ENCODE data around the gene RIPOR3. TPM values are rescaled to one million over a fixed set of nuclear protein-coding genes. Genes with fewer than 3 reads are reported as not detected.

RIPOR3 gene
- total RNA-seq, 2 donors from 2014 or later: not detected

GRCh38 chr20:50585214-50585613 lies 106.1 kb downstream of the RIPOR3 start:
- H3K27ac Mint-ChIP-seq: no peak overlapping the region
- H3K4me1 Mint-ChIP-seq (ENCODE audit: low read depth in 2 of 2): peaks cover 3 to 12% of the 10 kb centered on the region in 2 donors
- H3K4me3 Mint-ChIP-seq: no peak overlapping the region
- H3K27me3 Mint-ChIP-seq: no peaks in the 10 kb centered on the region
- ATAC-seq (no peak), DNase-seq (ENCODE audit: low spot score) (no peak)
- peaks cover 12% of the 10 kb centered on the region for H3K36me3 Mint-ChIP-seq
- no peaks in the 10 kb centered on the region for H3K9me3 Mint-ChIP-seq

- Mint-ChIP-seq H3K27me3 (no peaks in the 10 kb centered on the region), H3K4me3 (no peak overlapping the region), H3K36me3 (peaks cover 13% of the 10 kb centered on the region), H3K9me3 (no peaks in the 10 kb centered on the region), H3K27ac (no peak overlapping the region), H3K4me1 (ENCODE audit: low read depth in 2 of 2) (peaks cover 5 to 14% of the 10 kb centered on the region in 2 donors)
- ATAC-seq (no peak), DNase-seq (ENCODE audit: low spot score) (no peak)
These were observed 106.7 kb downstream of the RIPOR3 start for GRCh38 chr20:50584687-50585086.

GRCh38 chr20:50583442-50584150 lies 107.7 kb downstream of the RIPOR3 start:
- H3K4me1 Mint-ChIP-seq (ENCODE audit: low read depth in 2 of 2): peaks cover 5 to 14% of the 10 kb centered on the region in 2 donors
- peaks cover 18% of the 10 kb centered on the region for H3K36me3 Mint-ChIP-seq
- no peaks in the 10 kb centered on the region for H3K27me3 Mint-ChIP-seq
- DNase-seq (ENCODE audit: low spot score): no peak
- H3K9me3 Mint-ChIP-seq: no peaks in the 10 kb centered on the region
- no peak for ATAC-seq
- no peak overlapping the region for H3K4me3 Mint-ChIP-seq
- H3K27ac Mint-ChIP-seq: no peak overlapping the region

- peaks cover 5 to 9% of the 10 kb centered on the region in 2 donors for H3K4me1 Mint-ChIP-seq (ENCODE audit: low read depth in 2 of 2)
- no peaks in the 10 kb centered on the region for H3K9me3 Mint-ChIP-seq
- H3K4me3 Mint-ChIP-seq: no peak overlapping the region
- no peaks in the 10 kb centered on the region for H3K27me3 Mint-ChIP-seq
- H3K27ac Mint-ChIP-seq: no peak overlapping the region
- DNase-seq (ENCODE audit: low spot score) (no peak), ATAC-seq (no peak)
- peaks cover 18% of the 10 kb centered on the region for H3K36me3 Mint-ChIP-seq
These were observed 108.6 kb downstream of the RIPOR3 start for GRCh38 chr20:50582591-50583234.

- H3K36me3 Mint-ChIP-seq: peaks cover 18% of the 10 kb centered on the region
- H3K27me3 Mint-ChIP-seq: no peaks in the 10 kb centered on the region
- no peaks in the 10 kb centered on the region for H3K9me3 Mint-ChIP-seq
- ATAC-seq (no peak), DNase-seq (ENCODE audit: low spot score) (no peak)
- H3K4me3 Mint-ChIP-seq: no peak overlapping the region
- H3K27ac Mint-ChIP-seq: no peak overlapping the region
- H3K4me1 Mint-ChIP-seq (ENCODE audit: low read depth in 2 of 2): peaks cover 5 to 9% of the 10 kb centered on the region in 2 donors
These were observed 109.2 kb downstream of the RIPOR3 start for GRCh38 chr20:50582092-50582491.

- H3K27me3 Mint-ChIP-seq: no peaks in the 10 kb centered on the region
- no peak overlapping the region for H3K4me3 Mint-ChIP-seq
- no peaks in the 10 kb centered on the region for H3K9me3 Mint-ChIP-seq
- DNase-seq (ENCODE audit: low spot score) (no peak), ATAC-seq (no peak)
- peaks cover 20% of the 10 kb centered on the region for H3K36me3 Mint-ChIP-seq
- no peak overlapping the region for H3K27ac Mint-ChIP-seq
- peaks cover 5 to 10% of the 10 kb centered on the region in 2 donors for H3K4me1 Mint-ChIP-seq (ENCODE audit: low read depth in 2 of 2)
These were observed 110.3 kb downstream of the RIPOR3 start for GRCh38 chr20:50580842-50581544.

GRCh38 chr20:50580016-50580747 lies 111.2 kb downstream of the RIPOR3 start:
- ATAC-seq (peak; percentile 56 to 64), DNase-seq (ENCODE audit: low spot score) (no peak)
- Mint-ChIP-seq H3K27ac (no peak overlapping the region), H3K36me3 (peaks cover 22% of the 10 kb centered on the region), H3K4me1 (ENCODE audit: low read depth in 2 of 2) (peaks cover 5 to 16% of the 10 kb centered on the region in 2 donors), H3K4me3 (no peak overlapping the region), H3K9me3 (no peaks in the 10 kb centered on the region), H3K27me3 (no peaks in the 10 kb centered on the region)

GRCh38 chr20:50579511-50579910 lies 111.8 kb downstream of the RIPOR3 start:
- Mint-ChIP-seq H3K27ac (no peak overlapping the region), H3K36me3 (peaks cover 22% of the 10 kb centered on the region), H3K27me3 (no peaks in the 10 kb centered on the region), H3K4me1 (ENCODE audit: low read depth in 2 of 2) (peaks cover 5 to 19% of the 10 kb centered on the region in 2 donors), H3K4me3 (no peak overlapping the region), H3K9me3 (no peaks in the 10 kb centered on the region)
- DNase-seq (ENCODE audit: low spot score) (no peak), ATAC-seq (no peak)

- DNase-seq (ENCODE audit: low spot score): no peak
- Mint-ChIP-seq H3K9me3 (no peaks in the 10 kb centered on the region), H3K4me1 (ENCODE audit: low read depth in 2 of 2) (peaks cover 5 to 22% of the 10 kb centered on the region in 2 donors), H3K27me3 (no peaks in the 10 kb centered on the region), H3K4me3 (no peak overlapping the region), H3K27ac (no peak overlapping the region), H3K36me3 (peaks cover 22% of the 10 kb centered on the region)
- no peak for ATAC-seq
These were observed 112.6 kb downstream of the RIPOR3 start for GRCh38 chr20:50578778-50579165.

GRCh38 chr20:50578061-50578777 lies 113.1 kb downstream of the RIPOR3 start:
- Mint-ChIP-seq H3K4me3 (no peak overlapping the region), H3K36me3 (peaks cover 18% of the 10 kb centered on the region), H3K9me3 (no peaks in the 10 kb centered on the region), H3K4me1 (ENCODE audit: low read depth in 2 of 2) (peaks cover 8 to 21% of the 10 kb centered on the region in 2 donors), H3K27ac (no peak overlapping the region), H3K27me3 (no peaks in the 10 kb centered on the region)
- ATAC-seq (no peak), DNase-seq (ENCODE audit: low spot score) (no peak)

GRCh38 chr20:50577175-50578018 lies 113.9 kb downstream of the RIPOR3 start:
- H3K4me3 Mint-ChIP-seq: no peak overlapping the region
- DNase-seq (ENCODE audit: low spot score): no peak
- peaks cover 16% of the 10 kb centered on the region for H3K36me3 Mint-ChIP-seq
- no peak overlapping the region for H3K27ac Mint-ChIP-seq
- peaks cover 16 to 27% of the 10 kb centered on the region in 2 donors for H3K4me1 Mint-ChIP-seq (ENCODE audit: low read depth in 2 of 2)
- no peaks in the 10 kb centered on the region for H3K27me3 Mint-ChIP-seq
- no peaks in the 10 kb centered on the region for H3K9me3 Mint-ChIP-seq
- ATAC-seq: no peak

- DNase-seq (ENCODE audit: low spot score): peak; percentile 73
- Mint-ChIP-seq H3K27ac (peak overlapping the region in 1 of 2 donors; percentile 86), H3K4me1 (ENCODE audit: low read depth in 2 of 2) (peaks cover 25 to 40% of the 10 kb centered on the region in 2 donors), H3K36me3 (peaks cover 16% of the 10 kb centered on the region), H3K27me3 (no peaks in the 10 kb centered on the region), H3K9me3 (no peaks in the 10 kb centered on the region), H3K4me3 (no peak overlapping the region)
- peak; percentile 77 to 81 for ATAC-seq
These were observed 115.2 kb downstream of the RIPOR3 start for GRCh38 chr20:50575865-50576720.

Measured in natural killer cell treated with Interleukin-12 subunit alpha and Interleukin-12 subunit beta and Interleukin-15 and Interleukin-18, amount 100 ng/mL, for 72 hours (primary cell).